HL-60/S4 treated with retinoic acid at 250 ng/mL for 4 days and 3 days (cell line): ENCODE results near the gene ADARB2.

Source experiments
- in situ Hi-C: fragments of 300-500 bp; cut with MboI; formaldehyde crosslinking; loops from 2 replicates; pipeline ENCODE4 v1.7.0; 2022; ENCODE audit warnings: low sequenced_read_pairs

The ADARB2 gene

GRCh38 chr10:1573981-1574380 lies 163.3 kb downstream of the ADARB2 start:
- in situ Hi-C loops: no loop called here

- in situ Hi-C loops: no loop called here
These were observed 163.9 kb downstream of the ADARB2 start for GRCh38 chr10:1573334-1573969.

- in situ Hi-C loops: no loop called here
These were observed 164.6 kb downstream of the ADARB2 start for GRCh38 chr10:1572519-1573333.

GRCh38 chr10:1571587-1572237 lies 165.6 kb downstream of the ADARB2 start:
- in situ Hi-C loops: no loop called here

GRCh38 chr10:1570416-1571051 lies 166.8 kb downstream of the ADARB2 start:
- in situ Hi-C loops: no loop called here

GRCh38 chr10:1569208-1569607 lies 168.1 kb downstream of the ADARB2 start:
- in situ Hi-C loops: no loop called here

- in situ Hi-C loops: no loop called here
These were observed 169.4 kb downstream of the ADARB2 start for GRCh38 chr10:1567742-1568495.

- in situ Hi-C loops: no loop called here
These were observed 170.2 kb downstream of the ADARB2 start for GRCh38 chr10:1567152-1567551.

GRCh38 chr10:1564791-1565190 lies 172.5 kb downstream of the ADARB2 start:
- in situ Hi-C loops: no loop called here

GRCh38 chr10:1563028-1563427 lies 174.3 kb downstream of the ADARB2 start:
- in situ Hi-C loops: no loop called here

GRCh38 chr10:1561731-1562337 lies 175.5 kb downstream of the ADARB2 start:
- in situ Hi-C loops: no loop called here

GRCh38 chr10:1560535-1561192 lies 176.7 kb downstream of the ADARB2 start:
- in situ Hi-C loops: no loop called here

- in situ Hi-C loops: no loop called here
These were observed 177.6 kb downstream of the ADARB2 start for GRCh38 chr10:1559761-1560160.

- in situ Hi-C loops: no loop called here
These were observed 178.0 kb downstream of the ADARB2 start for GRCh38 chr10:1559311-1559710.

- in situ Hi-C loops: no loop called here
These were observed 178.4 kb downstream of the ADARB2 start for GRCh38 chr10:1558906-1559305.

GRCh38 chr10:1557081-1557480 lies 180.2 kb downstream of the ADARB2 start:
- in situ Hi-C loops: no loop called here

- in situ Hi-C loops: no loop called here
These were observed 180.8 kb downstream of the ADARB2 start for GRCh38 chr10:1556496-1556895.

- in situ Hi-C loops: no loop called here
These were observed 183.4 kb downstream of the ADARB2 start for GRCh38 chr10:1553951-1554350.

- in situ Hi-C loops: no loop called here
These were observed 184.2 kb downstream of the ADARB2 start for GRCh38 chr10:1552881-1553670.
